IMR-90 (cell line): ENCODE data around the gene DYNC1LI2. TPM values are rescaled to one million over a fixed set of nuclear protein-coding genes. Genes with fewer than 3 reads are reported as not detected.
A peak's percentile ranks its signal among the peaks of the same experiment; 100 is the strongest.

Source experiments
- ATAC-seq: fragments of 200-7000 bp; cut with Tn5 transposase; 2 replicates; pipeline ENCODE4 v1.9.1; 2020; ENCODE audit warnings: low read depth, mild to moderate bottlenecking, moderate library complexity
- BruUV-seq: library from RNA; stranded (reverse); fragments of 400-500 nt; replicated peaks from 2 replicates; lab custom pipeline; 2021; lab: Mats Ljungman, UMichigan
- CTCF ChIA-PET: fragments of 300-600 bp; formaldehyde crosslinking; extraction: SDS; loops from one replicate; lab custom pipeline; 2021; ENCODE audit warnings: antibody characterized with exemption; lab: Yijun Ruan, JAX
- POLR2A ChIA-PET: fragments of 300-600 bp; sonication (Branson Sonifier 250); formaldehyde crosslinking; loops from one replicate; lab custom pipeline; 2022; ENCODE audit warnings: antibody characterized with exemption; ENCODE audit not compliant: unreplicated experiment; lab: Charles Lee
- DNase-seq: peaks from one replicate; pipeline ENCODE4 v3.0.0; 2013
- H2AFZ ChIP-seq: replicated peaks from 2 replicates; pipeline ENCODE3; 2013; ENCODE audit warnings: low read length, mild to moderate bottlenecking; ENCODE audit not compliant: poor library complexity
- H2AK5ac ChIP-seq: 2 replicates; pipeline ENCODE4 v1.6.1; 2013; ENCODE audit warnings: low read depth, low read length, inconsistent platforms
- H2AK9ac ChIP-seq: replicated peaks from 2 replicates; pipeline ENCODE3; 2013; ENCODE audit warnings: mild to moderate bottlenecking, low read depth, low read length, moderate library complexity; ENCODE audit not compliant: poor library complexity
- H2BK120ac ChIP-seq: 2 replicates; pipeline ENCODE4 v1.6.1; 2013; ENCODE audit warnings: low read depth, low read length, inconsistent platforms
- H2BK15ac ChIP-seq: 3 replicates; pipeline ENCODE4 v1.6.1; 2013; ENCODE audit warnings: low read depth, low read length, inconsistent platforms
- H2BK20ac ChIP-seq: 2 replicates; pipeline ENCODE4 v1.6.1; 2013; ENCODE audit warnings: low read depth, mild to moderate bottlenecking, inconsistent platforms, low read length, moderate library complexity
- H2BK5ac ChIP-seq: 2 replicates; pipeline ENCODE4 v1.6.1; 2013; ENCODE audit warnings: mild to moderate bottlenecking, low read depth, low read length, inconsistent platforms; ENCODE audit not compliant: poor library complexity, severe bottlenecking
- H3K14ac ChIP-seq: replicated peaks from 2 replicates; pipeline ENCODE4 v1.6.1; 2013; ENCODE audit warnings: low read depth, low read length, inconsistent platforms
- H3K18ac ChIP-seq: 2 replicates; pipeline ENCODE4 v1.6.1; 2013; ENCODE audit warnings: low read depth, low read length, control low read depth
- H3K23ac ChIP-seq: 2 replicates; pipeline ENCODE4 v1.6.1; 2013; ENCODE audit warnings: low read depth, low read length, inconsistent platforms
- H3K27ac ChIP-seq: 2 replicates; pipeline ENCODE4 v1.5.1; 2013; ENCODE audit warnings: mild to moderate bottlenecking, control low read depth, low read length; ENCODE audit not compliant: insufficient read depth
- H3K27me3 ChIP-seq: 2 replicates; pipeline ENCODE4 v1.6.1; 2013; ENCODE audit warnings: low read length; ENCODE audit not compliant: control insufficient read depth, insufficient read depth
- H3K36me3 ChIP-seq: 2 replicates; pipeline ENCODE4 v1.6.1; 2013; ENCODE audit warnings: low read length, mixed read lengths; ENCODE audit not compliant: control insufficient read depth, insufficient read depth
- H3K4ac ChIP-seq: 2 replicates; pipeline ENCODE4 v1.6.1; 2013; ENCODE audit warnings: low read depth, low read length, inconsistent platforms
- H3K4me1 ChIP-seq: 2 replicates; pipeline ENCODE4 v1.6.1; 2013; ENCODE audit warnings: low read length, mixed read lengths; ENCODE audit not compliant: control insufficient read depth, insufficient read depth
- H3K4me2 ChIP-seq: 2 replicates; pipeline ENCODE4 v1.6.1; 2013; ENCODE audit warnings: low read depth, mild to moderate bottlenecking, control low read depth, low read length, moderate library complexity
- H3K4me3 ChIP-seq: 2 replicates; pipeline ENCODE4 v1.5.1; 2013; ENCODE audit warnings: low read depth, mild to moderate bottlenecking, control low read depth, low read length, moderate library complexity; ENCODE audit not compliant: insufficient read depth
- H3K56ac ChIP-seq: 2 replicates; pipeline ENCODE4 v1.6.1; 2013; ENCODE audit warnings: low read length, inconsistent platforms; ENCODE audit not compliant: insufficient read depth; ENCODE audit errors: extremely low read depth
- H3K79me1 ChIP-seq, 2 experiments: 2 replicates each; pipeline ENCODE4 v1.6.1; 2013; ENCODE audit warnings: low read length in 2 of 2, inconsistent platforms in 1 of 2, low read depth in 1 of 2
- H3K9ac ChIP-seq: 2 replicates; pipeline ENCODE4 v1.6.1; 2013; ENCODE audit warnings: low read depth, low read length, control low read depth
- H3K9me1 ChIP-seq: 2 replicates; pipeline ENCODE4 v1.6.1; 2013; ENCODE audit warnings: low read length, inconsistent platforms; ENCODE audit not compliant: insufficient read depth
- H3K9me3 ChIP-seq: 2 replicates; pipeline ENCODE4 v1.6.1; 2013; ENCODE audit warnings: low read length; ENCODE audit not compliant: control insufficient read depth, insufficient read depth
- H4K20me1 ChIP-seq: 2 replicates; pipeline ENCODE4 v1.6.1; 2013; ENCODE audit warnings: low read length, inconsistent platforms; ENCODE audit not compliant: insufficient read depth
- H4K5ac ChIP-seq: 2 replicates; pipeline ENCODE4 v1.6.1; 2013; ENCODE audit warnings: mild to moderate bottlenecking, low read depth, low read length, control low read depth
- H4K8ac ChIP-seq, 2 experiments: 2 replicates each; pipeline ENCODE4 v1.6.1; 2013; ENCODE audit warnings: low read depth in 2 of 2, low read length in 2 of 2, control low read depth in 1 of 2, inconsistent platforms in 1 of 2
- H4K91ac ChIP-seq: 2 replicates; pipeline ENCODE4 v1.6.1; 2013; ENCODE audit warnings: low read depth, low read length, inconsistent platforms; ENCODE audit not compliant: insufficient read depth
- BHLHE40 ChIP-seq: fragments of 150-350 bp; IDR thresholded peaks from 2 replicates; pipeline ENCODE4 v1.6.1; 2016; ENCODE audit warnings: mild to moderate bottlenecking, low read depth, low read length
- CTCF ChIP-seq: conservative IDR thresholded peaks from 2 replicates; pipeline ENCODE4 v1.5.1; 2012; ENCODE audit warnings: mild to moderate bottlenecking, low read depth, low read length, improper control_type of control experiment
- MAZ ChIP-seq: IDR thresholded peaks from 2 replicates; pipeline ENCODE4 v1.6.1; 2012; ENCODE audit warnings: low read depth, mild to moderate bottlenecking, low read length, improper control_type of control experiment, moderate library complexity, borderline replicate concordance
- WGBS, 2 experiments: methylation state at CpG; one replicate each; pipeline versions ENCODE4 v1.1.5 to v1.1.7; 2013; ENCODE audit warnings: missing lambda C conversion rate in 2 of 2; ENCODE audit not compliant: insufficient read length in 1 of 2; ENCODE audit errors: extremely low coverage in 2 of 2; 5-methylcytosine and 5-hydroxymethylcytosine counted together
- dilution Hi-C: fragments of 300-500 bp; cut with HindIII; formaldehyde crosslinking; loops from one replicate; pipeline ENCODE4 v1.14.3; 2018; ENCODE audit warnings: low sequenced_read_pairs; ENCODE audit not compliant: unreplicated experiment
- in situ Hi-C: fragments of 300-500 bp; cut with MboI; formaldehyde crosslinking; loops from 3 replicates; pipeline ENCODE4 v1.14.3; 2019; ENCODE audit warnings: low sequenced_read_pairs, inconsistent platforms, mixed read lengths
- intact Hi-C: fragments of 100-400 bp; cut with micrococcal nuclease; formaldehyde crosslinking; loops from 2 replicates; pipeline ENCODE4 v1.10.0; 2022
- polyA plus RNA-seq, 3 experiments: library from polyadenylated mRNA; depleted of rRNA; stranded (reverse); fragments of >200 nt; gene quantifications; 2 replicates each; pipeline ENCODE4 v1.2.3, GENCODE V29; 2012; ENCODE audit warnings: low replicate concordance in 1 of 3
- total RNA-seq: library from RNA; depleted of rRNA; stranded (reverse); fragments of >200 nt; gene quantifications from 2 replicates; pipeline ENCODE4 v1.2.3, GENCODE V29; 2012

The DYNC1LI2 gene
- total and polyA plus RNA-seq, 2 of the 4 experiments (the other 2 are of a cell fraction): 65.3 to 88.4 TPM

GRCh38 chr16:66696669-66697630, 54.5 kb downstream of the DYNC1LI2 start, which contains the start of gene CMTM4:
Gene CMTM4 (minus strand): TSS chr16:66696743. CDS start chr16:66696525, 218 bp downstream.
- in situ Hi-C loops (no loop called here), intact Hi-C loops (no loop called here), dilution Hi-C loops (no loop called here)
- H4K5ac ChIP-seq: peak within 1 kb of the TSS; percentile 35; the same call in 1 of the 2 replicates
- peaks cover 6 to 12% of the 10 kb centered on the region in 2 experiments; a peak in 3 of 4 replicates for H3K79me1 ChIP-seq
- H2BK20ac ChIP-seq: no peak within 1 kb of the TSS
- no peaks in the 10 kb centered on the region for H3K9me3 ChIP-seq
- H3K56ac ChIP-seq: no peak within 1 kb of the TSS
- H3K4me1 ChIP-seq: peaks cover 5% of the 10 kb centered on the region; the same call in 1 of the 2 replicates
- no peak within 1 kb of the TSS; the same call in 2 of the 3 replicates for H2BK15ac ChIP-seq
- H3K14ac ChIP-seq: no peak within 1 kb of the TSS
- H3K4me3 ChIP-seq: peak within 1 kb of the TSS; percentile 98
- H4K20me1 ChIP-seq: no peaks in the 10 kb centered on the region
- peak; percentile 99 for ATAC-seq
- no peak within 1 kb of the TSS; the same call in 1 of the 2 replicates for H4K91ac ChIP-seq
- peak within 1 kb of the TSS; percentile 33 for H3K23ac ChIP-seq
- TF ChIP-seq BHLHE40 (no peak), MAZ (peak; percentile 81), CTCF (peak; percentile 42)
- H3K9ac ChIP-seq: peak within 1 kb of the TSS; percentile 64
- H3K27me3 ChIP-seq: peaks cover 13% of the 10 kb centered on the region; the same call in 1 of the 2 replicates
- no peak within 1 kb of the TSS for H3K18ac ChIP-seq
- 4% methylated on average over 29 of the region's 84 CpGs; no CpG with 5 or more reads in 1 of the 2 experiments for WGBS, 2 experiments
- H3K4me2 ChIP-seq: peak within 1 kb of the TSS; percentile 95
- peak within 1 kb of the TSS; percentile 15; the same call in 1 of the 2 replicates for H3K4ac ChIP-seq
- H2BK5ac ChIP-seq: no peak within 1 kb of the TSS
- DNase-seq: peak; percentile 80
- 0 out of 2 replicates have a peak within 1 kb of the TSS, but pooled peaks have one; percentile 23 for H2AK5ac ChIP-seq
- H2AK9ac ChIP-seq: peak within 1 kb of the TSS; percentile 88
- ChIA-PET POLR2A (no interaction called here), CTCF (interaction anchor here (1.5 kb wide), 1 partner anchor 46 kb away, joined by 6 read pairs; no protein-coding TSS in a partner anchor)
- H3K27ac ChIP-seq: no peak within 1 kb of the TSS; the same call in 1 of the 2 replicates
- H2AFZ ChIP-seq: peak within 1 kb of the TSS; percentile 95
- BruUV-seq: no TSS peak
- H2BK120ac ChIP-seq: no peak within 1 kb of the TSS
- no peaks in the 10 kb centered on the region for H3K36me3 ChIP-seq
- peak within 1 kb of the TSS; percentile 19 to 57; a peak in 2 of 4 replicates for H4K8ac ChIP-seq
- H3K9me1 ChIP-seq: no peaks in the 10 kb centered on the region
